HG03342 (cell line): ENCODE data around the gene OGDHL.
"Not testable (repeated sequence)": the region's sequence is repeated elsewhere in the genome, so short reads cannot be mapped to it uniquely, and the experiment has no call there.

Experiments used
- ATAC-seq: cut with Tn5 transposase; IDR thresholded peaks from one replicate; pipeline ENCODE4 v1.9.1; 2021; ENCODE audit warnings: mild to moderate bottlenecking, moderate library complexity; ENCODE audit not compliant: unreplicated experiment

OGDHL gene

GRCh38 chr10:49758249-49758930 lies 3.7 kb downstream of the OGDHL start:
- ATAC-seq, result no peak

GRCh38 chr10:49756641-49757040 lies 5.5 kb downstream of the OGDHL start:
- ATAC-seq, result no peak

GRCh38 chr10:49756031-49756430 lies 6.1 kb downstream of the OGDHL start:
- ATAC-seq, result no peak

GRCh38 chr10:49754951-49755350 lies 7.2 kb downstream of the OGDHL start:
- ATAC-seq, result not testable (repeated sequence)

- ATAC-seq, result no peak
Observed at GRCh38 chr10:49752584-49752983, 9.5 kb downstream of the OGDHL start.

- no peak for ATAC-seq
Observed at GRCh38 chr10:49751636-49752510, 10.2 kb downstream of the OGDHL start.

GRCh38 chr10:49751216-49751615 lies 10.9 kb downstream of the OGDHL start:
- no peak for ATAC-seq

GRCh38 chr10:49750546-49750945 lies 11.6 kb downstream of the OGDHL start:
- ATAC-seq, result no peak

GRCh38 chr10:49749556-49750491 lies 12.3 kb downstream of the OGDHL start:
- ATAC-seq, result no peak

- ATAC-seq, result no peak
Observed at GRCh38 chr10:49749144-49749543, 13.0 kb downstream of the OGDHL start.

GRCh38 chr10:49748006-49748405 lies 14.1 kb downstream of the OGDHL start:
- ATAC-seq, result no peak

- ATAC-seq, result no peak
Observed at GRCh38 chr10:49747303-49747646, 14.8 kb downstream of the OGDHL start.

GRCh38 chr10:49746626-49747302 lies 15.4 kb downstream of the OGDHL start:
- ATAC-seq, result no peak

GRCh38 chr10:49745756-49746155 lies 16.4 kb downstream of the OGDHL start:
- ATAC-seq, result no peak

- ATAC-seq, result no peak
Observed at GRCh38 chr10:49744924-49745605, 17.1 kb downstream of the OGDHL start.

GRCh38 chr10:49744091-49744685 lies 17.9 kb downstream of the OGDHL start:
- ATAC-seq, result no peak

GRCh38 chr10:49743464-49744075 lies 18.6 kb downstream of the OGDHL start:
- no peak for ATAC-seq

- no peak for ATAC-seq
Observed at GRCh38 chr10:49742683-49743463, 19.2 kb downstream of the OGDHL start.
